NCI-H1417 treated with DMSO at 0.1 percent for 48 hours (cell line): Measurements from ENCODE around the gene ZNF219.

Experiments used
- DNase-seq: peaks from one replicate; lab custom pipeline; 2025; lab: John Stamatoyannopoulos, UW

The ZNF219 gene

GRCh38 chr14:21098076-21098891 is at the start of gene ZNF219:
ZNF219 (minus strand) TSS chr14:21098655; CDS start chr14:21093591, 5,064 bp downstream.
- no peak for DNase-seq

GRCh38 chr14:21145437-21145836 is 47.0 kb upstream of the ZNF219 start:
- no peak for DNase-seq

DNA sequence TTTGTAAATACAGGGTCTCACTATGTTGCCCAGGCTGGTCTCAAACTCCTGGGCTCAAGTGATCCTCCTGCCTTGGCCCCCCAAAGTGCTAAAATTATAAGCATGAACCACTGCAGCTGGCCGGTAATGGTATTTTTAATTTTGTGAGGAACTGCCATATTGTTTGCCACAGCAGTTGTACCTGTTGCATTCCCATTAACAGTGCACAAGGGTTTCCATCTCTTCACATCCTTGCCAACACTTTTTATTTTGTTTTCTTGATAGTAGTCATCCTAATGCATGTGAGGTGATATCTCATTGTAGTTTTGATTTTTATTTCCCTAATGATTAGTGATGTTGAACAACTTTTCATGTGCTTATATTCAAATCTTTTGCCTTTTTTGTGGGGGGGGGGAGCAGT is 43.9 kb upstream of the ZNF219 start:
- DNase-seq, result no peak

- no peak for DNase-seq
Observed at GRCh38 chr14:21136024-21136423, 37.6 kb upstream of the ZNF219 start.

GRCh38 chr14:21133901-21134300 is 35.4 kb upstream of the ZNF219 start:
- no peak for DNase-seq

- DNase-seq, result no peak
Observed at GRCh38 chr14:21123429-21123828, 25.0 kb upstream of the ZNF219 start.

DNA sequence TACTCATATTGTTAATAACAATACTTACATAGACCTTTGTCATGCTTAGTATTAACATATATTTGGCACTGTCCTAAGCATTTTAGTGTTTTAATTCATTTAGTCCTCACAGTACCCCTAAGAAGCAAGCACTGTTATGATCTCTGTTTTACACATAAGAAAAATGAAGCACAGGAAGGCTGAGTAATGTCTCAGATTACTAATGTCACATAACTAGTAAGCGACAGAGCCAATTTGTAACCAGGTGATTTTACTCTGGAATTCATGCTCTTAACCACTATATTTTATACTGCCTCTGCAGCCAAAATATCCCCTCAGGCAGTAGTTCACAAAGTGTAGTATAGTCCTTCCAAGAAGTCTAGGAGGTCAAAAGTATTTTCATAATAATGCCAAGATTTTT is 22.7 kb upstream of the ZNF219 start:
- DNase-seq, result no peak

- no peak for DNase-seq
Observed at GRCh38 chr14:21120686-21121085, 22.2 kb upstream of the ZNF219 start.

DNA sequence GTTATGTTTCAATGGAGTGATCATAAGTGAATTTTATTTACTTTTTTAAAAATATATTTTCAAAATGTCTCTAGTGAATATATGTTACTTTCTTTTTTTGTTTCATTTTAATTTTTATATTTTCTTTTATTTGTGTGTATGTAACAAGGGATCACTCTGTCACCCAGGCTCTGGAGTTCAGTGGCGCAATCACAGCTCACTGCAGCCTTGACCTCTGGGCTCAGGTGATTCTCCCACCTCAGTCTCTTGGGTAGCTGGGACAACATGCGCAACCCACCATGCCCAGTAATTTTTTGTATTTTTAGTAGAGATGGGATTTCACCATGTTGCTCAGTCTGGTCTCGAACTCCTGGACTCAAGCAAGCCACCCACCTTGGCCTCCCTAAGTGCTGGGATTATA is 20.5 kb upstream of the ZNF219 start:
- no peak for DNase-seq

DNA sequence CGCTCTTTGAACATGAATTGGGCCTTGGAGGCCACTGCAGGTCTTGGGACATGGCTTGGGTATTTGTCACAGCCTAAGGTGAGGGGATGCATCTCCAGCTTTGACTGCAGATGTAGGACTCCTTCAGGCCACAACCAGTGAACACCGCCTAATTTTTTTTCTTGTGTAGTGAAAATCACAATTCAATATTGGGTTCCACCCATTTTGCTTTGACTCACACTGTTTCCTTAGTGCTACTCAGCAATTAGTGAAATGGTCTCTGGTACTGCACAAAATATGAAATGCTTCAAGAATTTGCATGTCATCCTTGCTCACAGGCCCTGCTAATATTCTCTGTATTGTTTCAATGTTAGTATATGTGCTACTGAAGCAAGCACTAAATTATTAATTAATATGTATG is 14.9 kb upstream of the ZNF219 start:
- DNase-seq, result no peak

DNA sequence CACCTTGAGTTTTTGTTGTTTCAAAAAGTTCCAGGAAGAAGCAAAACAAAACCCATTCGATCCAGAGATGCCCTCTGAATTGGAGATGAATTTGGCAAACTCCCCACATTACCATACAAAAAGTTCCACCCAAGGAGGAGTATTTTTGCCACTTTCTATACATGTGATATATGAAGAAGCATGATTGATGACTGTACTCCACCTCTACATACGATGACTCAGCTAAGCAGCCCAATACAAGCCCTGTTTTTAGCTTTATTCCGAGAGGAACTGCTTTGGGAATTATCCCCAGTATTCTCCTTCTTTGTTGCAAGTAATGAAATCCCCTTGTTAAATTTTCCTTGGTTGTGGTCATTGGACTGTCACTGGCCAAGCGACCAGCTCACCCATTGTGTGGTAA is 13.8 kb upstream of the ZNF219 start:
- no peak for DNase-seq

DNA sequence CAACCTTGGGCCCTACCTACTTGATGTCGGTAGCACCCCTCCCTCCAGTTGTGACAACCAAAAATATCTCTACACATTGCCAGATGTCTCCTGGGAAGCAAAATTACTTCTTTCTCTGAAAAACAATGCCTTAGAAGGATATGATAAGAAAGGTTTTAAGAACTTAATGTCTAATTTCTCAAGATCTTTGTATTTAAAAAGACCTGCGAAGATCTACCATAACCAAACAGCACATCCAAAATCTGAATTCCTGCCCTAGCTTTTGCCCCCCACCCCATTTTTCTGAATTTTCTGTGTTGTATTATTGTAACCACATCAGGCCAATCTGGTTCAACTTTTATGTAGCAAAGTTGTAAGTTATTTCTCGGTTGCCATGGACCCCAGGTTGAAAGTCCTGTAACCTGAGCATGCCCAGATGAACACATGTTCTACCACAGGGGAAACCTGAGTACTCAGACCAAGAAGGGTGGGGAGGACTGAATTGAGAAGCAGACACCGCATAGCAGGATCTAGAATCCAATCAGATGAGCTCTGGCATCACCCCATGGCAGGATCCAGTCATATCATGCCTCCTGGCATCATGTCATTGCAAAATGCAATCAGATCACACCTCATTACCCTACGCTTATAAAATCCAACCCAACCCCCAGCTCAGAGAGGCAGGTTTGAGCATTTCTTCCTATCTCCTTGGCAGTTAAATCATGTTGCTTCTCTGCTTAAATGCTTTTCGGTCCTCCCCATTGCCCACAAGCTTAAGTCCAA is 11.1 kb upstream of the ZNF219 start:
- DNase-seq, result no peak

- DNase-seq, result no peak
Observed at GRCh38 chr14:21108791-21109190, 10.3 kb upstream of the ZNF219 start.

- DNase-seq, result no peak
Observed at GRCh38 chr14:21107283-21107800, 8.9 kb upstream of the ZNF219 start.

DNA sequence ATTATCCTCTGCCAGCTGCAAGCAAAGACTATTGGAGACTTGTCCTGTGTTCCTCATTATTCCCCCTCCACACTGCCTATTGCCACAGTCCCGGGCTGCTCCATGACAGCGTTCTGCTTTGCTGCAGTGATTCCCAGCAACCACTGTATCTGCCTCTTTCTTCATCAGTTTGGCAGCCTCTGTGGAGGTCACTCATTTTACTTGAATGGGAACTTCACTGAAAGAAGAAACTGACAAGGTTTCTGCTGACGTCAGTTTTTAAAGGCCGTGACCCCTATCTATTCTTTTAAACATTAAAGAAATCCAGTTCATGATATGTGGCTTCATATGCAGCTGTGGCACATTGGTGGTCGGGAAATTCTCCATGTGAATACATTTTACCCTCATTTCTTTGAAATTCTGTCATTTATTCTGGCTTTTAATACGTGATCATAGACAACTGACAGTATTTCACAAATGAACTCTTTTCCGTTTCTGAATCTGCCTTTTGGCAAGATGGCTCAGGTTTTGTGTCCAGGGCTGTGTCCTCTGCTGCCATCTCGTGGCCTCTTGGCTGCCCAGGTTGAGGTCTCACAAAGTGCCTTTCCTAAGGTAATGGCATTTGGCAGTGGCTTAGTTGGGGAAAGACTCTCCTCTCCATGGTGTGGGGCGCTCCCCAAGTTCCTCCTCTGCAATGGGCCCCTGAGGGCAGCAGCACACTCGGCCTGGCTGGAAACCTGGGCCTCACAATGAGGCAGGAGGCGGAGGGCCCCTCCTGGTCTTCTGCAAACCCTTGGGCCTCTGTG is 8.2 kb upstream of the ZNF219 start:
- DNase-seq, result no peak

DNA sequence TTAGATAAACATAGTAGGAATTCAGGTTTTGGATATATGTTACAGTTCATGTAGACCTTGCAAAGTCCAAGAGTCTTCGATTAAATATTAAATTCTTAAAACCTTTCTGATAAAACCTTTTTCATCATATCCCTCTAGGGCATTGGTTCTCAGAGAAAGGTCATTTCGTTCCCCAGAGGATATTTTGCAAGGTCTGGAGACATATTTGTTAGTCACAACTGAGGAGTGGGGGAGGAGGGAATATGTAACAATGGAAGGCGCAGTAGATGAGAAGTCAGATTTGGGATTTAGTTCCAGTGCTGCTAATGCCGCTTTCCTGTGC is 7.7 kb upstream of the ZNF219 start:
- no peak for DNase-seq

DNA sequence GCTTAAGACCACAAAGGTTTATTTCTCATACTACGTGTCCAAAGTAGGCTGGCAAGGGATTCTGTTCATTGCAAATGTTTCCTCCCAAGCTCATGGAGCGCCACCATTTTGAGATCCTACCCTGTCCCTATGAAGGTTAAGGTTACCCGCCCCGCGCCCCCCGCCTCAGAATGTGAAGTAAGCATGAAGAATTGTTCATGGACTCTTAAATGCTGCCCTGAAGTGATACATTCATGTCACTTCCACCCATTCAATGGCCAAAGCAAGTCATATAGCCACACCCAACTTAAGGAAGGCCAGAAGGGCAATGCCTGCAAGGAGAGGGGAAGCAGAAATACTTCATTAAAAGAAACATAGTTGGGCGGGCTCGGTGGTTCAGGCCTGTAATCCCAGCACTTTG is 6.6 kb upstream of the ZNF219 start:
- DNase-seq, result no peak

GRCh38 chr14:21104448-21105060 is 6.1 kb upstream of the ZNF219 start:
- no peak for DNase-seq

DNA sequence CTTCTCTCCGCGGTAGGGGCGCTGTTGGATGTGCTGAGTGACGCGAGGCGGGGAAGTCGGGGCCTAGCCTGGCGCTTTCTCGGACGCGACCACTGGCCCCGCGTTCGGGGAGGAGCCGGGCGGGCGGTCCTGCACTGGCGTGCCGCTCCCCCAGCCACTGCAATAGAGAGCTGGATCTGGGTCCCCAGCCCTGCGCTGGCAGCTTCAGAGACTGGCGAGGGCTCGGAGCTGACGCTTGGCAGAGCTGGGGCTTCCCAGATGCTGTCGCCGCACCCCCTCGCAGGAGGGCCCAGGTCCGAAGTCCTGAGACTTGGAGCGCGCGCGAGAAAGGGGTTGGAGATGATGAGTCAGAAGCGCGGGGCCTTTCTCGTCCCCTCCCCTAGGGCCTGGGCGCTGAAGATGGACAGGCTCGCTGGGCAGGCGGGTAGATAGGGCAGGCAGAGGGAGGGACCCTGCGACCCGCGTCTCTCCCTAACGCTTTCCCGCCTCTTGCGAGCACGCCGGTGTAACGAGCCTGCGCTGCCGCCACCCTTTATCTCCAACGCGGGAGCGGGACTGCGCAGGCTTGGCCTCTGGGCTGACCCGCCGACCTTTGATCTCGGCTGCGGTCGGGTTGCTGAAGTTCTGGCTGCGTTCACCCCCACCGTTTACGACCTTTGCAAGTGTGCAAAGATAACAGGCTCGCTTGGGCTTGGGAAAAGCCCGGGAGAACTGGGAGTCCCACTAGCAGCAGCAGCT is 5.4 kb upstream of the ZNF219 start:
- DNase-seq, result peak; percentile 94

GRCh38 chr14:21103411-21103709 is 4.9 kb upstream of the ZNF219 start:
- no peak for DNase-seq

GRCh38 chr14:21102521-21103410 is 4.3 kb upstream of the ZNF219 start:
- DNase-seq, result no peak
